HUES64 (cell line): ENCODE results near the gene BCAT1.
"Not testable (repeated sequence)": the region's sequence is repeated elsewhere in the genome, so short reads cannot be mapped to it uniquely, and the experiment has no call there.

ENCODE experiments used
- H3K27ac ChIP-seq: 2 replicates; pipeline ENCODE4 v1.7.0; 2013; ENCODE audit warnings: low read depth, low read length, inconsistent platforms
- H3K27me3 ChIP-seq: 2 replicates; pipeline ENCODE4 v1.6.1; 2013; ENCODE audit warnings: mild to moderate bottlenecking, low read length; ENCODE audit not compliant: insufficient read depth
- H3K36me3 ChIP-seq: 2 replicates; pipeline ENCODE4 v1.6.1; 2013; ENCODE audit warnings: mild to moderate bottlenecking, low read length; ENCODE audit not compliant: insufficient read depth
- H3K4me1 ChIP-seq: 2 replicates; pipeline ENCODE4 v1.6.1; 2013; ENCODE audit warnings: mild to moderate bottlenecking, low read length, moderate library complexity; ENCODE audit not compliant: insufficient read depth
- H3K4me3 ChIP-seq: 2 replicates; pipeline ENCODE4 v1.5.1; 2013; ENCODE audit warnings: mild to moderate bottlenecking, low read length, moderate library complexity
- H3K9ac ChIP-seq: 2 replicates; pipeline ENCODE4 v1.6.1; 2013; ENCODE audit warnings: mild to moderate bottlenecking, low read depth, low read length
- H3K9me3 ChIP-seq: 2 replicates; pipeline ENCODE4 v1.6.1; 2013; ENCODE audit warnings: low read depth, low read length; ENCODE audit not compliant: insufficient read depth
- WGBS: fragments of 150-250, 120-280 bp; methylation state at CpG from one replicate; pipeline ENCODE4 v1.1.7; 2013; ENCODE audit warnings: missing lambda C conversion rate; 5-methylcytosine and 5-hydroxymethylcytosine counted together

The BCAT1 gene

DNA sequence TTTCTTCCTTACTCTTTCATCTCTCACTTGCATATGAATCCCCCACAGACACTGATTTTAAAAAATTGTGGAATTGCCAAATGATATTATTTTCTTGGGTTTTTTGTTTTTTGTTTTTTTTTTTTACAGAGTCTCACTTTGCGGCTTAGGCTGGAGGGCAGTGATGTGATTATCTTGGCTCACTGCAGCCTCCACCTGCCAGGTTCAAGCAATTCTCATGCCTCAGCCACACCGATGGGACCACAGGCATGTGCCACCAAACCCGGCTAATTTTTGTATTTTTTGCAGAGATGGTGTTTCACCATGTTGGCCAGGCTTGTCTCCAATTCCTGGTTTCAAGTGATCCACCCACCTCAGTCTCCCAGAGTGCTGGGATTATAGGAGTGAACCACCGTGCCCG, 68.2 kb downstream of the BCAT1 start:
- Histone ChIP-seq H3K27ac (no peak overlapping the region), H3K36me3 (peaks cover 94% of the 10 kb centered on the region), H3K4me3 (no peak overlapping the region), H3K9ac (no peak overlapping the region), H3K27me3 (no peaks in the 10 kb centered on the region), H3K4me1 (no peaks in the 10 kb centered on the region), H3K9me3 (no peaks in the 10 kb centered on the region)
- WGBS, result 93% methylated on average over 5 of the region's 5 CpGs

DNA sequence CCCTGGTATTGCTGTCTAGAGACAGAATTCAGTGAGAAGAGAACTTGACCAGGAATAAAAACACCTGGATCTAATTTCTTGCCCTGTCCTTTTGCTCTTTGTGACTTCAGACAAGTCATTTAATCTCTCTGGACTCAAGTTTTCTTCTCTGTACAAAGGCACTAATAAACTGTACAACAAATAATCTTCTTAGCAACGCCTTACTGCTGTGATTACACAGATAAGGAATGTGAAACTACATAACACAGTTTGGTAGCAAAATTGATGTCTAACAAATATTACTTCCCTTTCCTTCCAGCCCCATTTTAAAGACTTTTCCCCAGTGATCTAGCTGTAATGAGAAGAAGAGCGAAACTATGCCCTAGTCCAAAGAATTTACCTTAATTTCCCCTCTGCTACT, 69.3 kb downstream of the BCAT1 start:
- Histone ChIP-seq H3K4me3 (no peak overlapping the region), H3K9me3 (no peaks in the 10 kb centered on the region), H3K27me3 (no peaks in the 10 kb centered on the region), H3K36me3 (peaks cover 94% of the 10 kb centered on the region), H3K9ac (no peak overlapping the region), H3K27ac (no peak overlapping the region), H3K4me1 (no peaks in the 10 kb centered on the region)
- 84% methylated on average over 2 of the region's 2 CpGs for WGBS

DNA sequence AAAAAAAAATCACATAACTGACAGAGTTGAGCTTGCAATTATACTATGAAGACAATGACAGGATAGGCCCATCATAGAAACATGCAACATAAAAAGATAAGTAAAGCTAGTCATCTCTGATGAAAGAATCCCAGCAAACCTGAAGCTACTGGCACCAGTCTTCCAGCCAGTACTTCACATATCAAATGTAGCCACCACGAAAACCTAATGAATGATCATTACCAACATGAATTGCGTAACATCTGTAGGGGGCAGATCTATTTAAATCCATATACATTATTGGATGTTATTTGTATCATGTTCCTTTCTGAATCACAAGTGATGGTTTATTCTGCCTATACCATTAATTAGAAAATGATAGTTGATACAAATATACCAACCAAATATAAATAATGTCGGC, 73.9 kb downstream of the BCAT1 start:
- Histone ChIP-seq H3K36me3 (peaks cover 99% of the 10 kb centered on the region), H3K27me3 (no peaks in the 10 kb centered on the region)
- 93% methylated on average over 2 of the region's 3 CpGs for WGBS

DNA sequence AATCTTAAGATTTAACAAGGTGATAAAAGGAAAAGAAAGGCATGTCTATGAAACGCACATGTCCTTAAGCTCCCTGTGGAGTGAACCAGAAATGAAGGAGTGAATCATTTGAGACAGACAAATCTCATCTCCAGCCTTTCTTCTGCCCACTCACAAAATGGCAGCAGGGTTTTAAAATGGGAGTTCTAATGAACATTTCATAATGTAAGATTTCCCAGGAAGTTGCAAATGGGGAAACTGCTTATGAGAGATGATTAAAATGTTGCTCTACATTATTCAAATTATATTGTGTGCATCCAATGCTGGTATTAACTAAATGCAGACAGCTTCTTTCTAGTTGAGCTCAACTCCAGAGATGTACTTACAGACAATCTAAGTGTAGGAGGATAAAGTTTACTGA, 76.7 kb downstream of the BCAT1 start:
- no peaks in the 10 kb centered on the region for H3K27me3 ChIP-seq
- H3K9me3 ChIP-seq, result peaks cover 12% of the 10 kb centered on the region; the same call in 1 of the 2 replicates

More for the DNA sequence above, 73.9 kb downstream of the BCAT1 start:
- Histone ChIP-seq H3K4me3 (no peak overlapping the region), H3K9ac (no peak overlapping the region), H3K9me3 (no peaks in the 10 kb centered on the region), H3K4me1 (no peaks in the 10 kb centered on the region), H3K27ac (no peak overlapping the region)

DNA sequence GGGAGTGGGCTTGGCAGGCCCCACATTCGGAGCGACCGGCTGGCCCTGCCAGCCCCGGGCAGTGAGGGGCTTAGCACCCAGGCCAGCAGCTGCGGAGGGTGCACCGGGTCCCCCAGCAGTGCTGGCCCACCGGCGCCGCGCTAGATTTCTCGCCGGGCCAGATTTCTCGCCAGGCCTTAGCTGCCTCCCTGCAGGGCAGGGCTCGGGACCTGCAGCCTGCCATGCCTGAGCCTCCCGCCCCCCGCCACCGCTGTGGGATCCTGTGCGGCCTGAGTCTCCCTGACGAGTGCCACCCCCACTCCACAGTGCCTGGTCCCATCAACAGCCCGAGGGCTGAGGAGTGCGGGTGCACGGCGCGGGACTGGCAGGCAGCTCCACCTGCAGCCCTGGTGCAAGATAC, 82.8 kb downstream of the BCAT1 start:
- WGBS, result 97% methylated on average over 24 of the region's 24 CpGs
- H3K27ac ChIP-seq, result not testable (repeated sequence)
- peaks cover 22% of the 10 kb centered on the region for H3K9me3 ChIP-seq

More for the DNA sequence above, 76.7 kb downstream of the BCAT1 start:
- WGBS, result 100% methylated on average over 1 of the region's 1 CpG
- H3K27ac ChIP-seq, result no peak overlapping the region
- no peaks in the 10 kb centered on the region for H3K4me1 ChIP-seq
- H3K9ac ChIP-seq, result no peak overlapping the region
- no peak overlapping the region for H3K4me3 ChIP-seq
- H3K36me3 ChIP-seq, result peaks cover 97% of the 10 kb centered on the region

DNA sequence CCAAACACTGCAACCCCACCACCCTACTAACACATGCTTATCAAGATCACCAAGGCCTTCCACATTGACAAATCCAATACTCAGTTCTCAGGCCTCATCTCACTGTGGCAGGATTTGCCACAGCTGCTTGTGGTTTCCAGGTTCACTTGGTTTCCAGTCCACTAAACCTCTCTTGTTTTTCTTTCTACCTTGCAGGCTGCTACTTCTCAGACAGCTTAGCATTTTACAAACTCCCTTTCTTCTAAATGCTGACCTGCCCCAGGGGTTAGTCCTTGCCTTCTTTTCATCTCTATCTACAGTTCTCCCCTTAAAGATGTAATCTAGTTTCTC, 84.1 kb downstream of the BCAT1 start:
- H3K27ac ChIP-seq, result 0 out of 2 replicates have a peak overlapping the region, but pooled peaks have one; percentile 26
- H3K9me3 ChIP-seq, result peaks cover 36% of the 10 kb centered on the region
- no peak overlapping the region for H3K4me3 ChIP-seq
- H3K27me3 ChIP-seq, result no peaks in the 10 kb centered on the region
- H3K36me3 ChIP-seq, result peaks cover 80% of the 10 kb centered on the region
- no peak overlapping the region for H3K9ac ChIP-seq
- peaks cover 17% of the 10 kb centered on the region for H3K4me1 ChIP-seq

More for the DNA sequence above, 82.8 kb downstream of the BCAT1 start:
- not testable (repeated sequence) for H3K9ac ChIP-seq, H3K4me3 ChIP-seq, H3K27me3 ChIP-seq
- Histone ChIP-seq H3K36me3 (peaks cover 79% of the 10 kb centered on the region), H3K4me1 (peaks cover 17% of the 10 kb centered on the region)

DNA sequence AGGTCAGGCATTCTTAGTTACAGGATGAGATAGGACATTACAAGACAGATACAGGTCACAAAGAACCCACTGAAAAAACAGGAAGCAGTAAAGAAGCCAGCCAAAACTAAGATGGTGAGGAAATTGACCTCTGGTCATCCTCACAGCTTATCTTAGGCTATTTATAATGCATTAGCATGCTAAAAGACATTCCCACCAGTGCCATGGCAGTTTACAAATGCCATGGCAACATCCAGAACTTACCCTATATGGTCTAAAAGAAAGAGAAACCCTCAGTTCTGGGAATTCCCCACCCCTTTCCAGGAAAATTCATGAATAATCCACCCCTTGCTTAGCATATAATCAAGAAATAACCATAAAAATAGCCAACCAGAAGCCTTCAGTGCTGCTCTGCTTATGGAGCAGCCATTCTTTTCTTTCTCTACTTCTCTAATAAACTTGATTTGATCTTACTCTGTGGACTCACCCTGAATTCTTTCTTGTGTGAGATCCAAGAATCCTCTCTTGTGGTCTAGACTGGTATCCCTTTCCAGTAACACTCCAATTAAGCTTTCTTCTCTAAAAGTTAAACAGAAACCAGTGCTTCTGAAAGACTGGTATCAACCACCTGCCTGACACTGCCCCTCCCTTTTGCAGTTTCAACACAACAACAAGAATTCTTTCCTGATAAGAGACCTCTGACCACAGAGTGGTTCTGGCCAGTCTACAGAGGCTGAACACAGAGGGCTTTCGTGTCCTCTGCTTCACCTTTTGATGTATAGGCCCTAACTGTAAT, 86.9 kb downstream of the BCAT1 start:
- peaks cover 44% of the 10 kb centered on the region for H3K9me3 ChIP-seq
- H3K4me1 ChIP-seq, result peaks cover 17% of the 10 kb centered on the region
- H3K9ac ChIP-seq, result no peak overlapping the region
- 85% methylated on average over 1 of the region's 1 CpG for WGBS
- H3K4me3 ChIP-seq, result no peak overlapping the region
- no peak overlapping the region for H3K27ac ChIP-seq
- no peaks in the 10 kb centered on the region for H3K27me3 ChIP-seq
- H3K36me3 ChIP-seq, result peaks cover 82% of the 10 kb centered on the region

DNA sequence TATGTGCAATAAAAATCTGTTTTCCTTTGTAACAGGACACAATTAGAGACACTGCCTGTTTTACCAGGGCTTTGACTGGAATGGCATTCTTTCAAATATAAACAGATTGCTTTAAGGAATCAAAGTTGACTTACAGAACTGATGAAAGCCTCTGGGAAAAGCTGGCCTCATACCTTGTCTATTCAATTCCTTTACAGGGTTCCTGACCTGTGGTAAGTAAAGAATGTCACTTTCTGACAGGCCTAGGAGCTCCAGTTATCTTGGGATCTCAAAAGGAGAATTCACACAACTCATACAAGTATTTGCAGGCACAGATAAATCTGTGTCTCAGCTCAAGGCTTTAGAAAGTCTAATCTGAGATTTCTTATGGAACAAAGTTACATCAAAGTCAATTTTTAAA, 88.4 kb downstream of the BCAT1 start:
- Histone ChIP-seq H3K36me3 (peaks cover 91% of the 10 kb centered on the region), H3K9me3 (peaks cover 44% of the 10 kb centered on the region), H3K9ac (no peak overlapping the region), H3K4me1 (peaks cover 16% of the 10 kb centered on the region), H3K4me3 (no peak overlapping the region), H3K27ac (no peak overlapping the region), H3K27me3 (no peaks in the 10 kb centered on the region)

DNA sequence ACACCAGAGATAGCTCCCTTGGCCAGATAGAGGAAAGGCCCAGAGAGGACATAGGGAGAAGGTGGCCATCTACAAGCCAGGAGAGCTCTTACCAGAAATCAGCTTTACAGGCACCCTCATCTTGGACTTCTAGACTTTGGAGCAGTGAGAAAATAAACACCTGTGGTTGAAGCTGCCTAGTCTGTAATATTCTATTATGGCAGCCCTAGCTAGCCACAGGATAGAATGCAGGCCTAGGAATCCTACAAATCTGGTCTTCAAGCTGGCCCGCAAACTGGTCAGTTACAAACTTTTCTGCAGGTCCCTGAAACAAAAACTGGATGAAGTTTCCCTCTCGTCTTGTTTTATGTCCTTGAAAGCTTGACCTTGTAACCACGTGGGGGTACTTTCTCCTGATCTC, 92.4 kb downstream of the BCAT1 start:
- Histone ChIP-seq H3K4me1 (peaks cover 19% of the 10 kb centered on the region), H3K36me3 (peaks cover 68% of the 10 kb centered on the region), H3K27ac (no peak overlapping the region), H3K27me3 (no peaks in the 10 kb centered on the region), H3K4me3 (no peak overlapping the region), H3K9me3 (peaks cover 43% of the 10 kb centered on the region), H3K9ac (no peak overlapping the region)
- WGBS, result 95% methylated on average over 3 of the region's 3 CpGs

DNA sequence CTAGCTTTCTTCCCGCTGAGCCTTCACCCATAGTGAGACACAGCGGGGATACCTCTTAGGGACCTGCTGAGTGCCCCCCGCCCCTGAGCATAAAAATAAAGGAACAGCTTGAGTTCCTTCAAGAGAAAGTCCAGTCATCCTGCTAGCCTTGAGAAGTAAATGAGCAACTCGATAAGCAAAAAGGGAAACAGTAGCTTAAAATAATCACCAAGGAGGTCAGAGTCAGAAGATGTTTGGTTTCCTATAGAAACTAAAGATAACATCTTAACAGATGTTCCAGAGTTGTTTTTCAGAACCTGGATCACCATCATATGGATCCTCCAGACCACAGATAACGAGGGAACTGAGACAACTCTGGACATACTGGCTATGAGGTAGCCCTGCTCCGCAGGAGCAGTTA, 94.0 kb downstream of the BCAT1 start:
- H3K36me3 ChIP-seq, result peaks cover 59% of the 10 kb centered on the region
- WGBS, result 51% methylated on average over 6 of the region's 6 CpGs
- H3K4me3 ChIP-seq, result no peak overlapping the region
- H3K9me3 ChIP-seq, result peaks cover 26% of the 10 kb centered on the region
- peak overlapping the region; percentile 43; the same call in 1 of the 2 replicates for H3K27ac ChIP-seq
- peaks cover 19% of the 10 kb centered on the region for H3K4me1 ChIP-seq
- no peak overlapping the region for H3K9ac ChIP-seq
- no peaks in the 10 kb centered on the region for H3K27me3 ChIP-seq

DNA sequence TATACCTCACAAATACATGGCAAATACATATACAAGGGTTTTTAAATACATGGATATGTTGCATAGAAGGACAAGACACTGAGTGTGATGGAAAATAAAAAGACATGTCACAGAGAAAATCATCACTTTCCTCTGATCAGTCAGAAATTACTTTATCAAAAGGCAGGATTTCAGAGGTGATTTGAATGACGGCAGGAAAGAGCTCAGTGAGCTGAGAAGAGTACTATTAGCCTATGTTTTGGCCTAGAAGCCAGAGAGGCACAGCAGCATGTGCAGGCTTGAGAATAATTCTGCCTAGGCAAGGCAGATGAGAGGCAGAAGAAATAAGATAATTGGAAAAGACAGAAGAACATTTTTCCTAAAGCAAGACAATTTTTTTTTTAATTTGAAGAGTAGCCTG, 94.9 kb downstream of the BCAT1 start:
- H3K9me3 ChIP-seq, result peaks cover 18% of the 10 kb centered on the region
- H3K4me1 ChIP-seq, result peaks cover 19% of the 10 kb centered on the region
- 74% methylated on average over 1 of the region's 1 CpG for WGBS
- no peak overlapping the region for H3K9ac ChIP-seq
- peak overlapping the region; percentile 37; the same call in 1 of the 2 replicates for H3K27ac ChIP-seq
- peaks cover 59% of the 10 kb centered on the region for H3K36me3 ChIP-seq
- H3K27me3 ChIP-seq, result no peaks in the 10 kb centered on the region
- no peak overlapping the region for H3K4me3 ChIP-seq

DNA sequence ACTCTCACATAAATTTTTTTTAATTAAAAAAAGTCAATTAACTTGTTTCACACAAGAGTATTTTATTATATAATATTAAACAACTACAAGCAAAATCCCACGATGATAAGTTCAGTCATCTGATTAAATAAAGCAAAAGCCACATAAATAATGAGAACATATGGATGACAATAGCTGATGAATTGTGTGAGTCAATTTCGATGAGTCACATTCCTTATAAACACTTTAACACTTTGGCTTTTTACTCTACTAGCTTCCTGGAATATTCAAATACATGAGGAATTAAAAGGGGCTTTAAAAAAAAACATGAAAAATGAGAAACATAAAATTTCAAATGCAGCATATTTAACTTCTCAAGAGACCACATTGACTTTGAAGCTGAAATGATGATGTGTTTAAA, 95.3 kb downstream of the BCAT1 start:
- H3K9me3 ChIP-seq, result peaks cover 14% of the 10 kb centered on the region
- H3K36me3 ChIP-seq, result peaks cover 59% of the 10 kb centered on the region
- H3K4me3 ChIP-seq, result no peak overlapping the region
- peaks cover 19% of the 10 kb centered on the region for H3K4me1 ChIP-seq
- H3K27ac ChIP-seq, result no peak overlapping the region
- WGBS, result 88% methylated on average over 1 of the region's 2 CpGs
- no peaks in the 10 kb centered on the region for H3K27me3 ChIP-seq
- H3K9ac ChIP-seq, result no peak overlapping the region
